Measurements from ENCODE around the gene TNS3. TPM values are rescaled to one million over a fixed set of nuclear protein-coding genes. Genes with fewer than 3 reads are reported as not detected.
A peak's percentile ranks its signal among the peaks of the same experiment; 100 is the strongest.

The TNS3 gene
- total and polyA plus RNA-seq, 2 experiments from 2014 or later, result 2.7 to 5.7 TPM

DNA sequence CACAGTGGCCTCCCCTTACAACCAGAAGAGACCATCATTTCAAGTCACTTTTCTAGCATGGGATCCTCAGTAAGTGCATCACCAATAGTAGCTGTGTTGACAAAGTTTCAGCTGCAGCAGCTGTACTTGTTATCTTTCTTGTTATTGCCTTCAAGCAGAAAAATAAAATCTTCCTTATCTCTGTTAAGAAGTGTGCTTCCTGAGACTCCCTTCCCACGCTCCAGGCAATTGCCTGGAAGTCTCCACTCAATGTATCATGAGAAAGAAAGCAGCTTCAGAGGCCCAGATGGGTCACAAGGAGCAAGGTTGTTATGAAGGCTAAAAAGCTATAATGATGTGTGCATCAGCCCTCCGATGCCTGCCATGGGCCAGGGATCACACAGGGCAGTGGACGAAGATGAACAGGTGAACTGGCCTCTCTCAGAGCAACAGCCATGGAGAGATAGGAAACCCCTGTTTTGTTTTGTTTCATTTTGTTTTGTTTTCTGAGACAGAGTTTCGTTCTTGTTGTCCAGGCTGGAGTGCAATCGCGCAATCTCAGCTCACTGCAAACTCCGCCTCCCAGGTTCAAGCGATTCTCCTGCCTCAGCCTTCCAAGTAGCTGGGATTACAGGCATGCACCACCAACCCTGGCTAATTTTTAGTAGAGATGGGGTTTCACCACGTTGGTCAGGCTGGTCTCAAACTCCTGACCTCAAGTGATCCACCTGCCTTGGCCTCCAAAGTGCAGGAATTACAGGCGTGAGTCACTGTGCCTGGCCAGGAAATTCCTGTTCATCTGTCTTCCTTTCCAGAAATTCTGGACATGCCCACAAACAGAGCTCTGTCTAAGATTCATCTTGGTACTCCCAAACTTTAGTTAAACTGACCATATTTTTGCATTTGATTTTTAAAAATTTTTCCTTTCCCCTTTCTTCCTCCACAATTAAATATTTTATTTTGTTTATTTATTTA is 340.5 kb downstream of the TNS3 start:
- H3K27ac ChIP-seq, result no peak overlapping the region
- H3K27me3 ChIP-seq, result no peaks in the 10 kb centered on the region
- peak in 1 of 2 donors; percentile 40 for DNase-seq (ENCODE audit: low read depth in 1 of 2, low spot score in 1 of 2)
- H3K4me3 ChIP-seq, result no peak overlapping the region
- TF ChIP-seq CTCF (IDR thresholded peaks at IDR 0.05; ENCODE audit: low read depth, low read length), result no peak
- no peaks in the 10 kb centered on the region for H3K4me1 ChIP-seq (ENCODE audit: low read depth)
- no peaks in the 10 kb centered on the region for H3K9me3 ChIP-seq (ENCODE audit: low read depth)
- no peaks in the 10 kb centered on the region for H3K36me3 ChIP-seq

DNA sequence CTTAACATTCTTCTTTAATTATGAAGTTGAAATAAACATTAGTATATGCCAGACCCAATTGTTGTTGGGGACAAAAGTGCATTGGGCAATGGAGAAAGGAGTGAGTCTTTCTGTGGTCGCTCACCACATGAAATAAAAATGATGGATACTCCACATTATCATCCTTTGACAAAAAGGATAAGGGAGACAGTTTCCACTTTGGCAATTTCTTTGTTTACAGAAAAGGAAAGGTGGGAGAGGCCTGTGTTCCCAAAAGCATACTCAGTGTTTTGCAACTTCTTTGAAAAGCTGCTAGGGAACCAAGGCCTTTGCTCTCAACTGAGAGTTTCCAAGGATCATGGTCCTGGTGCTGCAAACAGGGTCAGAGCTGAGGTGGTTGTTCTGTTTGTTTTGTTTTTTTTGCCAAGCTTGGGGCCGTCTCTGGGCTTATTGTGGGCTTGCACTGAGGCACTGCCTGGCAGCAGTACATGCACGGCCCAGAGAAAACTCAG is 341.9 kb downstream of the TNS3 start:
- Histone ChIP-seq H3K4me1 (ENCODE audit: low read depth) (no peaks in the 10 kb centered on the region), H3K27ac (no peak overlapping the region), H3K9me3 (ENCODE audit: low read depth) (no peaks in the 10 kb centered on the region), H3K27me3 (no peaks in the 10 kb centered on the region), H3K4me3 (no peak overlapping the region), H3K36me3 (no peaks in the 10 kb centered on the region)
- DNase-seq (ENCODE audit: low read depth in 1 of 2, low spot score in 1 of 2), result peak in 1 of 2 donors; percentile 25
- no peak for TF ChIP-seq CTCF (IDR thresholded peaks at IDR 0.05; ENCODE audit: low read depth, low read length)

- Histone ChIP-seq H3K27me3 (no peaks in the 10 kb centered on the region), H3K4me3 (no peak overlapping the region), H3K27ac (no peak overlapping the region), H3K36me3 (no peaks in the 10 kb centered on the region), H3K9me3 (ENCODE audit: low read depth) (no peaks in the 10 kb centered on the region), H3K4me1 (ENCODE audit: low read depth) (no peaks in the 10 kb centered on the region)
- DNase-seq (ENCODE audit: low read depth in 1 of 2, low spot score in 1 of 2), result no peak
- no peak for TF ChIP-seq CTCF (IDR thresholded peaks at IDR 0.05; ENCODE audit: low read depth, low read length)
Observed at GRCh38 chr7:47239034-47239433, 342.9 kb downstream of the TNS3 start.

DNA sequence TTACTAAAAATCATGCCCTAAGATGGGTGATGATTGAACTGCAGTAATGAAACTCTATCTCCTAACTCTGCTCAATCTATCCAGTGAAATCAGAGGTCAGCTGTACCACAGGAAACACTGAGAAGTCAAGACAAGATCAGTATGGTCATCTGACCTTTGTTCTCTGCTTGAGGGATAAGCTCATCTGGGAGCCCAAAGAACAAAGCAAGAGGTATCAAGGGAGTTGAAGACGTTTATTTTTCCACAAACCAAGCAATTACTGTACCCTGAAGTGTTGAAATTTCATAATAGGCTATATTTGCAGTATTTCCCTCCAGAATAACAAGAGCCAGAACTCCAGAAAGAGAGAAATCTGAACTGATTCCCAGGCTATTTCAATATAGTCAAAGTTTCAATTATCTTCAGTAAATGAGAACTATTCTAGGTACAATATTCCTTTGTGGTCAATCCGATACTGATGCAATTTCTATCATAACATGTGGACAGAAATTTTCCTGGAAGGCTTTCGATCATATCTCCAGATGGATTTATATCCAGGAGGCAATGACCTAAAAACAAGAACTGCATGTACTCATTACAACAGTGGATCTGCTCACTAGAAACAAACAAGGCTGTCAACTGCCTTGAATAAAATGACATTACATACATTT is 345.3 kb downstream of the TNS3 start:
- no peaks in the 10 kb centered on the region for H3K9me3 ChIP-seq (ENCODE audit: low read depth)
- no peak for TF ChIP-seq CTCF (IDR thresholded peaks at IDR 0.05; ENCODE audit: low read depth, low read length)
- no peak overlapping the region for H3K4me3 ChIP-seq
- no peaks in the 10 kb centered on the region for H3K27me3 ChIP-seq
- no peaks in the 10 kb centered on the region for H3K4me1 ChIP-seq (ENCODE audit: low read depth)
- H3K27ac ChIP-seq, result no peak overlapping the region
- H3K36me3 ChIP-seq, result no peaks in the 10 kb centered on the region
- DNase-seq (ENCODE audit: low read depth in 1 of 2, low spot score in 1 of 2), result no peak

DNA sequence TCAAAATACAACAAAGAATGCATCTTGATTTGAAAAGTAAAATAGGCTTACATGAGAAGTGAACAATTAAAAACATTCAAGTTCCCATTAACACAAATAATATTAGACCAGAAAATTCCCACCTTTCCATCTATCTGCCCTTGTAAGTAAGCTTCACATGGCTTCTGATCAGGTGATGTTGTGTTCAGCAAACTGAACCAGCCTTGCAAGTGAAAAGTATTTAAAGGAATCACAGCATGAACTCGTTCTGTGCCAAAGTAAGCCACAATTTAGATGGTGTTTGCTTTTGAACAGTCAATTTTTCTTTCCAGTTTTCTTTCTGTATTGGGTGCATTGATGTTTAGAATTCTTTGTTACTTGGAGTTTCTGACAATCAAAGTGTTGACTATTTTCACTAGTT is 347.9 kb downstream of the TNS3 start:
- TF ChIP-seq CTCF (IDR thresholded peaks at IDR 0.05; ENCODE audit: low read depth, low read length), result no peak
- H3K27ac ChIP-seq, result no peak overlapping the region
- H3K27me3 ChIP-seq, result no peaks in the 10 kb centered on the region
- H3K4me3 ChIP-seq, result no peak overlapping the region
- no peak for DNase-seq (ENCODE audit: low read depth in 1 of 2, low spot score in 1 of 2)
- H3K4me1 ChIP-seq (ENCODE audit: low read depth), result no peaks in the 10 kb centered on the region
- no peaks in the 10 kb centered on the region for H3K36me3 ChIP-seq
- no peaks in the 10 kb centered on the region for H3K9me3 ChIP-seq (ENCODE audit: low read depth)

Measured in cardiac muscle cell (in vitro differentiated cells and primary cell).